Osteoblast (primary cell): ENCODE results near the gene PTPRF. TPM values are rescaled to one million over a fixed set of nuclear protein-coding genes. Genes with fewer than 3 reads are reported as not detected.
A peak's percentile ranks its signal among the peaks of the same experiment; 100 is the strongest.

Experiments used
- DNase-seq: peaks from one replicate; pipeline ENCODE4 v3.0.0; 2011; ENCODE audit warnings: low spot score, mixed read lengths; ENCODE audit not compliant: insufficient read length; ENCODE audit errors: missing footprints
- H2AFZ ChIP-seq: 2 replicates; pipeline ENCODE4 v1.6.0; 2011; ENCODE audit warnings: mild to moderate bottlenecking, low read length
- H3K27ac ChIP-seq: 2 replicates; pipeline ENCODE4 v1.5.1; 2011; ENCODE audit warnings: mild to moderate bottlenecking, low read depth, low read length, moderate library complexity
- H3K27me3 ChIP-seq: 2 replicates; pipeline ENCODE4 v1.6.0; 2012; ENCODE audit warnings: mild to moderate bottlenecking, control low read depth, inconsistent platforms, low read length, moderate library complexity; ENCODE audit not compliant: insufficient read depth
- H3K36me3 ChIP-seq: 2 replicates; pipeline ENCODE4 v1.5.1; 2011; ENCODE audit warnings: mild to moderate bottlenecking, low read length, control low read depth, moderate library complexity; ENCODE audit not compliant: insufficient read depth
- H3K4me1 ChIP-seq: 2 replicates; pipeline ENCODE4 v1.5.1; 2011; ENCODE audit warnings: mild to moderate bottlenecking, low read length, control low read depth, moderate library complexity; ENCODE audit not compliant: insufficient read depth
- H3K4me2 ChIP-seq: 2 replicates; pipeline ENCODE4 v1.6.0; 2011; ENCODE audit warnings: mild to moderate bottlenecking, low read length; ENCODE audit not compliant: insufficient read depth
- H3K4me3 ChIP-seq: fragments of 200-600 bp; sonication (generic); 3 replicates; pipeline ENCODE4 v1.5.1; 2012; ENCODE audit warnings: mild to moderate bottlenecking, low read length, inconsistent platforms; ENCODE audit not compliant: insufficient read depth
- H3K79me2 ChIP-seq: 2 replicates; pipeline ENCODE4 v1.6.0; 2012; ENCODE audit warnings: mild to moderate bottlenecking, low read length, control low read depth, inconsistent platforms; ENCODE audit not compliant: insufficient read depth
- H3K9me3 ChIP-seq: 2 replicates; pipeline ENCODE4 v1.5.1; 2011; ENCODE audit warnings: low read depth, low read length, control low read depth
- H4K20me1 ChIP-seq: 2 replicates; pipeline ENCODE4 v1.6.0; 2012; ENCODE audit warnings: mild to moderate bottlenecking, low read length, control low read depth; ENCODE audit not compliant: insufficient read depth
- CTCF ChIP-seq: IDR thresholded peaks from 2 replicates; pipeline ENCODE4 v1.5.1; 2011; ENCODE audit warnings: mild to moderate bottlenecking, low read depth, low read length, moderate library complexity; ENCODE audit errors: extremely low read depth
- total RNA-seq: library from RNA; depleted of rRNA; stranded (reverse); fragments of >200 nt; gene quantifications from 2 replicates; pipeline ENCODE4 v1.2.3, GENCODE V29; 2012

Gene PTPRF
- total RNA-seq, 1 donor: 13.0 TPM

DNA sequence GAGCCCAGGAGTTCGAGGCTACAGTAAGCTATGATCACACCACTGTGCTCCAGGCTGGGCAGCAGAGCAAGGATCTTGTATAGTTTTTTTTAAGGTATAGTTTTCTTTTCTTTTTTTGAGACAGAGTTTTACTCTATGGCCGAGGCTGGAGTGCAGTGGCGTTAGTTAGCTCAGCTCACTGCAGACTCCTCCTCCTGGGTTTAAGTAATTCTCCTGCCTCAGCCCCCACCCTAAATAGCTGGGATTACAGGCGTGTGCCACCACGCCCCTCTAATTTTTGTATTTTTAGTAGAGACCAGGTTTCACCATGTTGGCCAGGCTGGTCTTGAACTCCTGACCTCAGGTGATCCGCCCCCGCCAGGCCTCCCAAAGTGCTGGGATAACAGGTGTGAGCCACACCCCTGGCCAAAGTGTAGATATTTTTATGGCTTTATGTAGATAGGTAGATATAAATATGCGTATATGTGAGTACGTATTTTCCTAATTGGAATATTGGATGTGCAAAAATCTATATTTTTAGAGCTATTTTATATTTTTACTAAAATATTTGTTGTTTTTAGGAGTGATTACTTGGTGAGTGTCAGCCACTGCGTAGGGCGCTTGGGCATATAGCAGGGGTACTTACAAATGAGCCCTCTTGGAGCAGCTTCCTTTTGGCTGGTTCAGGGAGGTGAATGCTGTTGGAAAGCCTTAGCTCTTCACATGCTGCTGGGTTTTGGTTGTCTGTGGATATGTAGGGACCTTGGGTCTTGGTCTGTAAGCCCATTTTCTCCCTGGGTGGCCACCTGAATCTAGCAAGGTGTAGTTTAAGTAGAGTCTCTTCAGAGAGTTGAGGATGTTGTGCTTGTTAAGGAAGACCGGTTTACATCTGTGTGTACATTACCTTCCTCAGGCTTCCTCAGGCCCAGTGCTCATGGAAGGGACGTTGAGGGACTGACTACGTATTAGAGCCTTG lies 128.8 kb downstream of the PTPRF start:
- Histone ChIP-seq H3K36me3 (peaks cover 81% of the 10 kb centered on the region), H3K4me3 (no peak overlapping the region), H3K27ac (no peak overlapping the region), H3K4me2 (no peak overlapping the region), H2AFZ (no peak overlapping the region), H3K4me1 (no peaks in the 10 kb centered on the region), H3K27me3 (no peaks in the 10 kb centered on the region), H3K9me3 (no peaks in the 10 kb centered on the region), H4K20me1 (no peaks in the 10 kb centered on the region), H3K79me2 (peaks cover 14% of the 10 kb centered on the region)
- DNase-seq: no peak
- TF ChIP-seq CTCF: no peak

GRCh38 chr1:43660355-43660754 lies 129.7 kb downstream of the PTPRF start:
- peaks cover 81% of the 10 kb centered on the region for H3K36me3 ChIP-seq
- no peak overlapping the region for H3K27ac ChIP-seq
- no peak for DNase-seq
- no peaks in the 10 kb centered on the region for H3K4me1 ChIP-seq
- H3K9me3 ChIP-seq: no peaks in the 10 kb centered on the region
- H3K4me3 ChIP-seq: no peak overlapping the region
- H3K4me2 ChIP-seq: no peak overlapping the region
- TF ChIP-seq CTCF: no peak
- H3K27me3 ChIP-seq: no peaks in the 10 kb centered on the region
- H3K79me2 ChIP-seq: peaks cover 6% of the 10 kb centered on the region
- no peak overlapping the region for H2AFZ ChIP-seq
- H4K20me1 ChIP-seq: no peaks in the 10 kb centered on the region

DNA sequence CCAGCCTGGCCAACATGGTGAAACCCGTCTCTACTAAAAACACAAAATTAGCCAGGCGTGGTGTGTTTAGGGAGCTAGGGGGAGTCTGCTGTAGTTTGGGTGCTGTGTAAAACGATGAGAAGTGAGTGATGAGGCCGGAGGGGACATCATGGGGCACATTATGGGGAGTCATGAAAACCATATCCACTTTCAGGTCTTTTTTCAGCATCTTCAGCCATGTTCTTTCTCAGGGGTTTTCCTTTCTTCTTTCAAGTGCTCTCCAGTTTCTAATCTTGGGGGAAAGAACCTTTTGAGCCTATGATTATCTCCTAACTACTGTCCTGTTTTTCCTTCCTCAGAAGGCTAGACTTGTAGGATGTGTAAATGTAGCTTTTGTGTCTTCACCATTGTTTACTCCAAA lies 133.7 kb downstream of the PTPRF start:
- TF ChIP-seq CTCF: no peak
- Histone ChIP-seq H4K20me1 (peaks cover 12% of the 10 kb centered on the region), H3K27ac (no peak overlapping the region), H3K4me2 (no peak overlapping the region), H3K79me2 (peaks cover 4% of the 10 kb centered on the region), H3K27me3 (no peaks in the 10 kb centered on the region), H3K9me3 (no peaks in the 10 kb centered on the region), H3K4me1 (peaks cover 13% of the 10 kb centered on the region), H2AFZ (no peak overlapping the region), H3K36me3 (peaks cover 90% of the 10 kb centered on the region), H3K4me3 (no peak overlapping the region)
- no peak for DNase-seq

DNA sequence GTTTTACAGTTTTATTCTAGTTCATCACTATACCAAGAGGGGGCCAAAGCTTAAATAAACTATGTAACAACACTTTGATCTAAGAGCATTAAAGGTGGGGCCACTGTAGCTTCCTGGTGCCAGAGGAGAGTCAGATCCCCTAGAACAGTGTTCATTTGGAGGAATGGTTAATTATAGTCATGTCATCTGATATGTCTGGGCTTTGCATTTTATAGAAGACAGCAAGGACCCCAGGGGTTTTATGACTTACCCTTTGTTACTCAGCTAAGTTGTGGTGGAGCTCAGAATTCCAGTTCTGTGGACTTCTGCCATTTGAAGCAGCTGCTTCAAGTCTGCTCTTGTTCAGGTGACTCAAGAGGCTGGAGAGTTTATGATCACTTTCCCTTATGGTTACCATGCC lies 135.9 kb downstream of the PTPRF start:
- Histone ChIP-seq H3K79me2 (peaks cover 4% of the 10 kb centered on the region), H2AFZ (no peak overlapping the region), H3K36me3 (peaks cover 92% of the 10 kb centered on the region), H3K4me3 (no peak overlapping the region), H4K20me1 (peaks cover 22% of the 10 kb centered on the region), H3K4me2 (no peak overlapping the region), H3K4me1 (peaks cover 21% of the 10 kb centered on the region), H3K27me3 (no peaks in the 10 kb centered on the region), H3K27ac (no peak overlapping the region), H3K9me3 (no peaks in the 10 kb centered on the region)
- DNase-seq: peak; percentile 36
- TF ChIP-seq CTCF: no peak
